ENCODE results near the gene SRF. TPM values are rescaled to one million over a fixed set of nuclear protein-coding genes. Genes with fewer than 3 reads are reported as not detected.
"Not testable (repeated sequence)": the region's sequence is repeated elsewhere in the genome, so short reads cannot be mapped to it uniquely, and the experiment has no call there.

Gene SRF
- total and polyA plus RNA-seq, 12 donors: 7.3 to 30.9 (median 23.0) TPM

- no peak for DNase-seq
These were observed 42.1 kb upstream of the SRF start for GRCh38 chr6:43128926-43129325.

GRCh38 chr6:43129434-43130194 lies 41.5 kb upstream of the SRF start:
- no peak for TF ChIP-seq POLR2A (IDR thresholded peaks at IDR 0.05)
- TF ChIP-seq, protein P1, sequence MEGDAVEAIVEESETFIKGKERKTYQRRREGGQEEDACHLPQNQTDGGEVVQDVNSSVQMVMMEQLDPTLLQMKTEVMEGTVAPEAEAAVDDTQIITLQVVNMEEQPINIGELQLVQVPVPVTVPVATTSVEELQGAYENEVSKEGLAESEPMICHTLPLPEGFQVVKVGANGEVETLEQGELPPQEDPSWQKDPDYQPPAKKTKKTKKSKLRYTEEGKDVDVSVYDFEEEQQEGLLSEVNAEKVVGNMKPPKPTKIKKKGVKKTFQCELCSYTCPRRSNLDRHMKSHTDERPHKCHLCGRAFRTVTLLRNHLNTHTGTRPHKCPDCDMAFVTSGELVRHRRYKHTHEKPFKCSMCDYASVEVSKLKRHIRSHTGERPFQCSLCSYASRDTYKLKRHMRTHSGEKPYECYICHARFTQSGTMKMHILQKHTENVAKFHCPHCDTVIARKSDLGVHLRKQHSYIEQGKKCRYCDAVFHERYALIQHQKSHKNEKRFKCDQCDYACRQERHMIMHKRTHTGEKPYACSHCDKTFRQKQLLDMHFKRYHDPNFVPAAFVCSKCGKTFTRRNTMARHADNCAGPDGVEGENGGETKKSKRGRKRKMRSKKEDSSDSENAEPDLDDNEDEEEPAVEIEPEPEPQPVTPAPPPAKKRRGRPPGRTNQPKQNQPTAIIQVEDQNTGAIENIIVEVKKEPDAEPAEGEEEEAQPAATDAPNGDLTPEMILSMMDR (IDR thresholded peaks at IDR 0.05): peak in 5 of 6 experiments; percentile 2 to 44 (median 33)
- H3K27me3 ChIP-seq: no peaks in the 10 kb centered on the region
- intact Hi-C loops (cut with DNase I): no loop called here
- H3K9me3 ChIP-seq (replicated peaks in 1 of 3): no peaks in the 10 kb centered on the region
- H3K4me1 ChIP-seq (replicated peaks in 1 of 2): peaks cover 4 to 5% of the 10 kb centered on the region in 2 donors
- H3K4me3 ChIP-seq: no peak overlapping the region
- peak in 1 of 7 donors; percentile 20 for DNase-seq
- H3K27ac ChIP-seq: no peak overlapping the region
- WGBS, 4 donors: 57 to 61% (median 60%) methylated on average over 14 to 15 of the region's 15 CpGs
- H3K36me3 ChIP-seq (replicated peaks in 1 of 2): no peaks in the 10 kb centered on the region

More at GRCh38 chr6:43128926-43129325, 42.1 kb upstream of the SRF start:
- 83 to 95% (median 92%) methylated on average over 11 to 16 of the region's 16 CpGs for WGBS, 4 donors
- H3K27ac ChIP-seq: no peak overlapping the region
- no peak for TF ChIP-seq POLR2A (IDR thresholded peaks at IDR 0.05)
- peaks cover 4 to 5% of the 10 kb centered on the region in 2 donors for H3K4me1 ChIP-seq (replicated peaks in 1 of 2)
- no peaks in the 10 kb centered on the region for H3K27me3 ChIP-seq
- no peak overlapping the region for H3K4me3 ChIP-seq
- no peaks in the 10 kb centered on the region for H3K9me3 ChIP-seq (replicated peaks in 1 of 3)
- H3K36me3 ChIP-seq (replicated peaks in 1 of 2): no peaks in the 10 kb centered on the region
- intact Hi-C loops (cut with DNase I): no loop called here

DNA sequence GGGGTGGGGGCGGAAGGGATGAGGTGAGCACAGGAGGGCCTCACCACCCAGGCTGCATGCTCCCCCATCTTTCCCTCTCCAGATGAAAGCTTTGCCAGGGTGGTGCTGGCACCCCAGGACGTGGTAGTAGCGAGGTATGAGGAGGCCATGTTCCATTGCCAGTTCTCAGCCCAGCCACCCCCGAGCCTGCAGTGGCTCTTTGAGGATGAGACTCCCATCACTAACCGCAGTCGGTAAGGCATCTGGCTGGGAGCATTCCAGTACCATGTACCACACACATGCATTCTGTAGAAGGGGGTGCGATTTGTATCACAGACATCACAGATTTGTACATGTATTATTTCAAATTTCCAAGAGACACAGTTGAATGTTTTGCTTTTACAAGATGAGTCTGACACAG lies 40.6 kb upstream of the SRF start:
- 87 to 100% (median 89%) methylated on average over 3 to 7 of the region's 7 CpGs for WGBS, 4 donors
- no peak for DNase-seq
- H3K9me3 ChIP-seq (replicated peaks in 1 of 3): no peaks in the 10 kb centered on the region
- no peaks in the 10 kb centered on the region for H3K27me3 ChIP-seq
- no peak overlapping the region for H3K27ac ChIP-seq
- no peaks in the 10 kb centered on the region for H3K36me3 ChIP-seq (replicated peaks in 1 of 2)
- H3K4me3 ChIP-seq: no peak overlapping the region
- no peak for TF ChIP-seq POLR2A (IDR thresholded peaks at IDR 0.05)
- TF ChIP-seq, protein P1 (IDR thresholded peaks at IDR 0.05): no peak
- peaks cover 4 to 5% of the 10 kb centered on the region in 2 donors for H3K4me1 ChIP-seq (replicated peaks in 1 of 2)
- intact Hi-C loops (cut with DNase I): no loop called here

GRCh38 chr6:43131379-43131778 lies 39.7 kb upstream of the SRF start:
- WGBS, 4 donors: 69 to 87% (median 81%) methylated on average over 5 of the region's 5 CpGs
- H3K9me3 ChIP-seq (replicated peaks in 1 of 3); H3K27me3 ChIP-seq; intact Hi-C loops (cut with DNase I); H3K4me1 ChIP-seq (replicated peaks in 1 of 2); H3K27ac ChIP-seq; H3K4me3 ChIP-seq; H3K36me3 ChIP-seq (replicated peaks in 1 of 2); DNase-seq: not testable (repeated sequence)

DNA sequence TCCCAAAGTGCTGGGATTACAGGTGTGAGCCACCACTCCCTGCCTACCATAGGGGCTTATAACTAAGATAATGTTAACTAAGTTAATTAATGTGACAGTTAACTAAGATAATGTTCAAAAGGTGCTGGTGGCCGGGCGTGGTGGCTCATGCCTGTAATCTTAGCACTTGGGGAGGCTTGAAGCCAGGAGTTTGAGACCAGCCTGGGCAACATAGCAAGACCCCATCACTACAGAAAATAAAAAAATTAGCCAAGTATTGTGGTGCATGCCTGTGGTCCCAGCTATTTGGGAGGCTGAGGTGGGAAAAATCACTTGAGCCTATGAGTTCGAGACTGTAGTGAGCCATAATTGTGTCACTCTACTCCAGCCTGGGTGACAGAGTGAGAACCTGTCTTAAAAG lies 32.8 kb upstream of the SRF start:
- H3K27me3 ChIP-seq: no peaks in the 10 kb centered on the region
- intact Hi-C loops (cut with DNase I): no loop called here
- no peaks in the 10 kb centered on the region for H3K36me3 ChIP-seq (replicated peaks in 1 of 2)
- TF ChIP-seq POLR2A (IDR thresholded peaks at IDR 0.05): no peak
- TF ChIP-seq, protein P1 (IDR thresholded peaks at IDR 0.05): no peak
- 92 to 98% (median 94%) methylated on average over 3 of the region's 3 CpGs for WGBS, 4 donors
- DNase-seq: no peak
- no peak overlapping the region for H3K27ac ChIP-seq
- H3K4me3 ChIP-seq: no peak overlapping the region
- H3K9me3 ChIP-seq (replicated peaks in 1 of 3): no peaks in the 10 kb centered on the region
- H3K4me1 ChIP-seq (replicated peaks in 1 of 2): peaks cover 0 to 5% of the 10 kb centered on the region in 2 donors

GRCh38 chr6:43139973-43140372 lies 31.1 kb upstream of the SRF start:
- not testable (repeated sequence) for DNase-seq; H3K4me3 ChIP-seq; H3K4me1 ChIP-seq (replicated peaks in 1 of 2); H3K27me3 ChIP-seq; H3K27ac ChIP-seq; H3K9me3 ChIP-seq (replicated peaks in 1 of 3); H3K36me3 ChIP-seq (replicated peaks in 1 of 2)
- 84 to 89% (median 87%) methylated on average over 11 of the region's 11 CpGs for WGBS, 4 donors
- intact Hi-C loops (cut with DNase I): loop anchor here (5.0 kb wide), 2 partner anchors 78 to 233 kb away; no protein-coding TSS in a partner anchor
